Measurements from ENCODE around the gene PSORS1C1.

DNA sequence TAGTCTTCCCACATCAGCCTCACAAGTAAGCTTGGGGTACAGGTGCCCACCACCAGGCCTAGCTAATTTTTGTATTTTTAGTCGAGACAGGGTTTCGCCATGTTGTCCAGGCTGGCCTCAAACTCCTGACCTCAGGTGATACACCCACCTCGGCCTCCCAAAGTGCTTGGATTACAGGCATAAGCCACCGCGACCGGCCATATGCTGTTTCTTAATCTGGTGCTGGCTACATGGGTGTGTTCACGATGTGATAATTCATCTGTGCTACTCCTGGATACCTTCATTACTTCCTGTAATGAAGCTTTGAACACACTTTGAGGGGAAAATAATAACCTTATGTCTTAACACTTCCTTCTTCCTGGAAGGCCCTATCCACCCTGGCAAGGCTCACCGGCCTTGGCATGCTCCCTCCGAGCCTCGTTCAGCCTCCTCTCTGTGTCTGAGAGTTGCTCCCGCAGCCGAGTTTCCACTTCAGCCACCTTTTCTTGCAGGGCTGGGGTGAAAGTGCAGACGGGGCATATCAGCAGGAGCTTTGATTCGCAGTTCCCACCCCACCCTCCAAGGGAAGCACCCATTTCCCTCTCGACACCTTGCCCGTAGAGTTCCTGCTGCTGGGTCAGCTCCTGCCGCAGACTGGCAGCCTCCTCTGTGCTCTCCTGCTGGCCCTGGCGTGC lies 29.8 kb downstream of the PSORS1C1 start:
- TF ChIP-seq CTCF (IDR thresholded peaks at IDR 0.05; ENCODE audit: low read depth, low read length) (no peak), MYC (IDR thresholded peaks at IDR 0.05; ENCODE audit: low read depth, low read length) (no peak), POLR2A (IDR thresholded peaks at IDR 0.05; ENCODE audit: extremely low read depth, insufficient read length) (no peak)
